HepG2 (cell line): ENCODE measurements around the gene C2. TPM values are rescaled to one million over a fixed set of nuclear protein-coding genes. Genes with fewer than 3 reads are reported as not detected.

ENCODE experiments used
- ATAD3A ChIP-seq: sonication (generic); formaldehyde crosslinking; IDR thresholded peaks from 2 replicates; pipeline ENCODE4 v1.4.0; 2020; ENCODE audit warnings: missing genetic modification reagents
- ESRRA ChIP-seq: sonication (generic); formaldehyde crosslinking; IDR thresholded peaks from 2 replicates; pipeline ENCODE4 v1.5.1; 2020; ENCODE audit warnings: mild to moderate bottlenecking, low read depth, missing genetic modification reagents
- JARID2 ChIP-seq: sonication (generic); formaldehyde crosslinking; IDR thresholded peaks from 2 replicates; pipeline ENCODE4 v1.8.1; 2023; ENCODE audit warnings: missing genetic modification reagents, inconsistent platforms; ENCODE audit not compliant: insufficient replicate concordance
- KDM4B ChIP-seq: sonication (generic); formaldehyde crosslinking; IDR thresholded peaks from 2 replicates; pipeline ENCODE4 v1.4.0; 2020; ENCODE audit warnings: missing genetic modification reagents
- KDM6A ChIP-seq: IDR thresholded peaks from 2 replicates; pipeline ENCODE4 v1.6.1; 2016; ENCODE audit warnings: low read depth
- MXI1 ChIP-seq: IDR thresholded peaks from 3 replicates; pipeline ENCODE4 v1.6.1; 2012; ENCODE audit warnings: low read depth, low read length, inconsistent platforms, borderline replicate concordance
- NR2F2 ChIP-seq: IDR thresholded peaks from 2 replicates; pipeline ENCODE4 v1.6.1; 2012; ENCODE audit warnings: low read depth, inconsistent platforms, borderline replicate concordance
- POLR2AphosphoS5 ChIP-seq: IDR thresholded peaks from 2 replicates; pipeline ENCODE4 v1.6.1; 2012; ENCODE audit warnings: low read depth, low read length
- PTBP1 ChIP-seq: fragments of 200-400 bp; formaldehyde crosslinking; IDR thresholded peaks from 2 replicates; pipeline ENCODE4 v1.6.1; 2018; ENCODE audit warnings: low read length, low read depth; ENCODE audit not compliant: poor library complexity, severe bottlenecking
- SCMH1 ChIP-seq: sonication (generic); formaldehyde crosslinking; IDR thresholded peaks from 2 replicates; pipeline ENCODE4 v1.9.0; 2021; ENCODE audit warnings: missing genetic modification reagents, mild to moderate bottlenecking, borderline replicate concordance
- SNAPC2 ChIP-seq: sonication (generic); formaldehyde crosslinking; IDR thresholded peaks from 2 replicates; pipeline ENCODE4 v1.8.1; 2022; ENCODE audit warnings: mild to moderate bottlenecking, missing genetic modification reagents
- ZFAT ChIP-seq: sonication (generic); formaldehyde crosslinking; conservative IDR thresholded peaks from 2 replicates; pipeline ENCODE4 v1.8.1; 2023; ENCODE audit warnings: missing genetic modification reagents, inconsistent platforms
- ZKSCAN8 ChIP-seq: IDR thresholded peaks from 2 replicates; pipeline ENCODE4 v1.6.1; 2016; ENCODE audit warnings: borderline replicate concordance, missing genetic modification reagents, missing compliant biosample characterization
- ZNF234 ChIP-seq: sonication (generic); formaldehyde crosslinking; conservative IDR thresholded peaks from 2 replicates; pipeline ENCODE4 v1.5.1; 2020; ENCODE audit warnings: mild to moderate bottlenecking, missing genetic modification reagents
- ZNF263 ChIP-seq: sonication (generic); formaldehyde crosslinking; IDR thresholded peaks from 2 replicates; pipeline ENCODE4 v1.4.0; 2020; ENCODE audit warnings: missing genetic modification reagents
- ZNF382 ChIP-seq: sonication (generic); formaldehyde crosslinking; IDR thresholded peaks from 2 replicates; pipeline ENCODE4 v1.5.0; 2020; ENCODE audit warnings: missing genetic modification reagents, mild to moderate bottlenecking, borderline replicate concordance
- ZNF558 ChIP-seq: sonication (generic); formaldehyde crosslinking; IDR thresholded peaks from 2 replicates; pipeline ENCODE4 v1.9.0; 2022; ENCODE audit warnings: mild to moderate bottlenecking, missing genetic modification reagents, borderline replicate concordance
- ZNF569 ChIP-seq: sonication (generic); formaldehyde crosslinking; IDR thresholded peaks from 2 replicates; pipeline ENCODE4 v1.5.0; 2020; ENCODE audit warnings: mild to moderate bottlenecking, missing genetic modification reagents, moderate library complexity, borderline replicate concordance
- ZNF749 ChIP-seq: sonication (generic); formaldehyde crosslinking; IDR thresholded peaks from 2 replicates; pipeline ENCODE4 v1.8.0; 2022; ENCODE audit warnings: mild to moderate bottlenecking, missing genetic modification reagents, moderate library complexity, borderline replicate concordance
- polyA plus RNA-seq, 8 experiments: library from polyadenylated mRNA; depleted of rRNA in 3 of 8; stranded (reverse) in 7 of 8; unstranded in 1 of 8; fragments of >200 nt; fragmentation: Illumina TruSeq in 4 of 8; extraction: Trizol in 4 of 8; gene quantifications; 2 replicates each; pipeline versions ENCODE4 v1.2.1 to v1.2.3, GENCODE V29; 2011 to 2016; ENCODE audit warnings: low read depth in 4 of 8, missing spikeins in 1 of 8, mixed read lengths in 1 of 8; ENCODE audit not compliant: insufficient read depth in 1 of 8
- total RNA-seq, 5 experiments: library from RNA; depleted of rRNA; stranded (reverse); fragments of >200 nt; fragmentation: Illumina TruSeq; extraction: Trizol; gene quantifications; 2 replicates each; pipeline ENCODE4 v1.2.3, GENCODE V29; 2016; ENCODE audit warnings: low read depth in 1 of 5
- TF ChIP-seq, protein P1 (sequence below): sonication (generic); formaldehyde crosslinking; IDR thresholded peaks from 2 replicates; pipeline ENCODE4 v1.4.0; 2020; ENCODE audit warnings: low read depth, mild to moderate bottlenecking, missing genetic modification reagents
- TF ChIP-seq, protein P2 (sequence below): sonication (generic); formaldehyde crosslinking; IDR thresholded peaks from 2 replicates; pipeline ENCODE4 v1.4.0; 2020; ENCODE audit warnings: missing genetic modification reagents, mild to moderate bottlenecking, borderline replicate concordance
- TF ChIP-seq, protein P3 (sequence below): sonication (generic); formaldehyde crosslinking; IDR thresholded peaks from 2 replicates; pipeline ENCODE4 v1.5.0; 2020; ENCODE audit warnings: missing genetic modification reagents, mild to moderate bottlenecking, borderline replicate concordance
- TF ChIP-seq, protein P4 (sequence below): sonication (generic); formaldehyde crosslinking; IDR thresholded peaks from 2 replicates; pipeline ENCODE4 v1.4.0; 2020; ENCODE audit warnings: missing genetic modification reagents, borderline replicate concordance

The C2 gene
- total and polyA plus RNA-seq, 2 of the 13 experiments (the other 11 are each of a cell fraction or from before 2014, with no cell fraction given), result 165 to 307 TPM

DNA sequence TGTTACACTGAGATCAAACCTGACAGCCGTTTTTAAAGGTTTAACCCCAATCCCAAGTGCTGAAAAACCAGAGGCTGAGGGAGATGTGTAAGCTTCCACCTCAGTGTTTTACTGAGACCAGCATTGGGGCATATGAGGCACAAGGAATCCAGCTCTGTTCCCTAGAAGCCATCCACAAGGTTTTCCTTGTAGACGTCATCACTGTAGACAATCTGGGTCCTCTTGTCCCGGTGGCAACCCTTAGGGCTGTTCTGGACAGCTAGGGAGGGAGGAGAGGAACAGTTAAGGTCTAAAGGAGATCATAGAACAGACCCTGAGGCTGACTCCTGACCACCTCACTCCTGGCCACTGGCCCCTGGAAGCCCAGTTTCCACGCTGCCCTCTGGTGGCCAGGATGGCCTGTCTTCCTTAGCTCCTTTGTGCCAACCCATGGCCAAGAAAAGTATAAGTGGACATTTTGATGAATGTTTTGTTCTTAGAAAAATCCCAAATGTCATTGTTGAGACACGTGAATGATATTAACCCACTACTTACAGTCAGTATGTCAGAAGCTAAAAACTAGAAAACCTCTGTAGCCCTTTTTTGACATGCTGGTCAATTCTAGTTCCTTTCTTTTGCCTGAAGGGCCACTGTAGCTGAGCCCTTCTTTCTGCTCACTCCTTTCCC is 24.8 kb downstream of the C2 start (continued):
- TF ChIP-seq, protein P1, sequence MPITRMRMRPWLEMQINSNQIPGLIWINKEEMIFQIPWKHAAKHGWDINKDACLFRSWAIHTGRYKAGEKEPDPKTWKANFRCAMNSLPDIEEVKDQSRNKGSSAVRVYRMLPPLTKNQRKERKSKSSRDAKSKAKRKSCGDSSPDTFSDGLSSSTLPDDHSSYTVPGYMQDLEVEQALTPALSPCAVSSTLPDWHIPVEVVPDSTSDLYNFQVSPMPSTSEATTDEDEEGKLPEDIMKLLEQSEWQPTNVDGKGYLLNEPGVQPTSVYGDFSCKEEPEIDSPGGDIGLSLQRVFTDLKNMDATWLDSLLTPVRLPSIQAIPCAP, result no peak
- TF ChIP-seq, protein P2, sequence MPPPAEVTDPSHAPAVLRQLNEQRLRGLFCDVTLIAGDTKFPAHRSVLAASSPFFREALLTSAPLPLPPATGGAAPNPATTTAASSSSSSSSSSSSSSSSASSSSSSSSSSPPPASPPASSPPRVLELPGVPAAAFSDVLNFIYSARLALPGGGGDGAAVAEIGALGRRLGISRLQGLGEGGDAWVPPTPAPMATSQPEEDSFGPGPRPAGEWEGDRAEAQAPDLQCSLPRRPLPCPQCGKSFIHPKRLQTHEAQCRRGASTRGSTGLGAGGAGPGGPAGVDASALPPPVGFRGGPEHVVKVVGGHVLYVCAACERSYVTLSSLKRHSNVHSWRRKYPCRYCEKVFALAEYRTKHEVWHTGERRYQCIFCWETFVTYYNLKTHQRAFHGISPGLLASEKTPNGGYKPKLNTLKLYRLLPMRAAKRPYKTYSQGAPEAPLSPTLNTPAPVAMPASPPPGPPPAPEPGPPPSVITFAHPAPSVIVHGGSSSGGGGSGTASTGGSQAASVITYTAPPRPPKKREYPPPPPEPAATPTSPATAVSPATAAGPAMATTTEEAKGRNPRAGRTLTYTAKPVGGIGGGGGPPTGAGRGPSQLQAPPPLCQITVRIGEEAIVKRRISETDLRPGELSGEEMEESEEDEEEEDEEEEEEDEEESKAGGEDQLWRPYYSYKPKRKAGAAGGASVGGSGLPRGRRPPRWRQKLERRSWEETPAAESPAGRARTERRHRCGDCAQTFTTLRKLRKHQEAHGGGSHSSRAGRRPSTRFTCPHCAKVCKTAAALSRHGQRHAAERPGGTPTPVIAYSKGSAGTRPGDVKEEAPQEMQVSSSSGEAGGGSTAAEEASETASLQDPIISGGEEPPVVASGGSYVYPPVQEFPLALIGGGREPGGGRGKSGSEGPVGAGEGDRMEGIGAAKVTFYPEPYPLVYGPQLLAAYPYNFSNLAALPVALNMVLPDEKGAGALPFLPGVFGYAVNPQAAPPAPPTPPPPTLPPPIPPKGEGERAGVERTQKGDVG, result no peak
- TF ChIP-seq ZNF263 (CRISPR knock-in tag) (0 out of 2 replicates have a peak, but pooled peaks have one; percentile 3), ZNF749 (no peak), JARID2 (CRISPR knock-in tag) (no peak), ATAD3A (no peak), KDM6A (CRISPR knock-in tag) (no peak), POLR2AphosphoS5 (peak; percentile 57), SCMH1 (CRISPR knock-in tag) (no peak), NR2F2 (0 out of 2 replicates have a peak, but pooled peaks have one; percentile 25), ZNF234 (CRISPR knock-in tag) (no peak), ZNF558 (CRISPR knock-in tag) (no peak), SNAPC2 (CRISPR knock-in tag) (no peak), ZNF569 (CRISPR knock-in tag) (no peak), ZFAT (CRISPR knock-in tag) (no peak), ZNF382 (CRISPR knock-in tag) (no peak), KDM4B (CRISPR knock-in tag) (no peak), ESRRA (CRISPR knock-in tag) (no peak), MXI1 (no peak; the same call in 2 of the 3 replicates), PTBP1 (no peak), ZKSCAN8 (CRISPR knock-in tag) (no peak)
- TF ChIP-seq, protein P3, sequence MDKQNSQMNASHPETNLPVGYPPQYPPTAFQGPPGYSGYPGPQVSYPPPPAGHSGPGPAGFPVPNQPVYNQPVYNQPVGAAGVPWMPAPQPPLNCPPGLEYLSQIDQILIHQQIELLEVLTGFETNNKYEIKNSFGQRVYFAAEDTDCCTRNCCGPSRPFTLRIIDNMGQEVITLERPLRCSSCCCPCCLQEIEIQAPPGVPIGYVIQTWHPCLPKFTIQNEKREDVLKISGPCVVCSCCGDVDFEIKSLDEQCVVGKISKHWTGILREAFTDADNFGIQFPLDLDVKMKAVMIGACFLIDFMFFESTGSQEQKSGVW (CRISPR knock-in tag), result no peak
- TF ChIP-seq, protein P4, sequence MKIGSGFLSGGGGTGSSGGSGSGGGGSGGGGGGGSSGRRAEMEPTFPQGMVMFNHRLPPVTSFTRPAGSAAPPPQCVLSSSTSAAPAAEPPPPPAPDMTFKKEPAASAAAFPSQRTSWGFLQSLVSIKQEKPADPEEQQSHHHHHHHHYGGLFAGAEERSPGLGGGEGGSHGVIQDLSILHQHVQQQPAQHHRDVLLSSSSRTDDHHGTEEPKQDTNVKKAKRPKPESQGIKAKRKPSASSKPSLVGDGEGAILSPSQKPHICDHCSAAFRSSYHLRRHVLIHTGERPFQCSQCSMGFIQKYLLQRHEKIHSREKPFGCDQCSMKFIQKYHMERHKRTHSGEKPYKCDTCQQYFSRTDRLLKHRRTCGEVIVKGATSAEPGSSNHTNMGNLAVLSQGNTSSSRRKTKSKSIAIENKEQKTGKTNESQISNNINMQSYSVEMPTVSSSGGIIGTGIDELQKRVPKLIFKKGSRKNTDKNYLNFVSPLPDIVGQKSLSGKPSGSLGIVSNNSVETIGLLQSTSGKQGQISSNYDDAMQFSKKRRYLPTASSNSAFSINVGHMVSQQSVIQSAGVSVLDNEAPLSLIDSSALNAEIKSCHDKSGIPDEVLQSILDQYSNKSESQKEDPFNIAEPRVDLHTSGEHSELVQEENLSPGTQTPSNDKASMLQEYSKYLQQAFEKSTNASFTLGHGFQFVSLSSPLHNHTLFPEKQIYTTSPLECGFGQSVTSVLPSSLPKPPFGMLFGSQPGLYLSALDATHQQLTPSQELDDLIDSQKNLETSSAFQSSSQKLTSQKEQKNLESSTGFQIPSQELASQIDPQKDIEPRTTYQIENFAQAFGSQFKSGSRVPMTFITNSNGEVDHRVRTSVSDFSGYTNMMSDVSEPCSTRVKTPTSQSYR, result no peak
